Fibroblast of skin of left biceps (primary cell): Measurements from ENCODE around the gene CCDC183.
"Not testable (repeated sequence)": the region's sequence is repeated elsewhere in the genome, so short reads cannot be mapped to it uniquely, and the experiment has no call there.

ENCODE experiments used
- DNase-seq, 2 experiments: peaks; one replicate each; pipeline ENCODE4 v3.0.0-alpha.2; 2013; ENCODE audit warnings: low read depth in 2 of 2

Gene CCDC183

GRCh38 chr9:136799854-136800657 lies 3.9 kb downstream of the CCDC183 start:
- DNase-seq, result no peak

- DNase-seq, result no peak
These were observed 6.2 kb downstream of the CCDC183 start for GRCh38 chr9:136802321-136802720.

DNA sequence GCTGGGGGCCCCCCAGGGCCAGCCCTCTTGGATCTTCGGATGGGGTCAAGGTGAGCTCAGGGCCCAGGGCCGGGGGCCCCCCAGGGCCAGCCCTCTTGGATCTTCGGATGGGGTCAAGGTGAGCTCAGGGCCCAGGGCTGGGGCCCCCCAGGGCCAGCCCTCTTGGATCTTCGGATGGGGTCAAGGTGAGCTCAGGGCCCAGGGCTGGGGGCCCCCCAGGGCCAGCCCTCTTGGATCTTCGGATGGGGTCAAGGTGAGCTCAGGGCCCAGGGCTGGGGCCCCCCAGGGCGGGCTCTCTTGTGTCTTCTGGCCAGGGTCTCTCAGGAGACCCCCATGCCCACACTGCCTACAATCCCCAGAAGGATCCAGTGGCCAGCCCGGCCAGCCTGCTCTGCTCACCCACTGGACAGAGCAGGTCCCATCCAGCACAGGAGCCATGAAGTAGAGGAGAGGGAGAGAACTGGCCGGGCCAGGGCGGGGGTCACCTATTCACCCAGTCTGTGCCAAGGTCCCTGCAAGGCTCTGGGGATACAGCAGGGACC lies 6.9 kb downstream of the CCDC183 start:
- DNase-seq, result not testable (repeated sequence)

GRCh38 chr9:136803551-136804508 lies 7.7 kb downstream of the CCDC183 start:
- DNase-seq, result no peak

DNA sequence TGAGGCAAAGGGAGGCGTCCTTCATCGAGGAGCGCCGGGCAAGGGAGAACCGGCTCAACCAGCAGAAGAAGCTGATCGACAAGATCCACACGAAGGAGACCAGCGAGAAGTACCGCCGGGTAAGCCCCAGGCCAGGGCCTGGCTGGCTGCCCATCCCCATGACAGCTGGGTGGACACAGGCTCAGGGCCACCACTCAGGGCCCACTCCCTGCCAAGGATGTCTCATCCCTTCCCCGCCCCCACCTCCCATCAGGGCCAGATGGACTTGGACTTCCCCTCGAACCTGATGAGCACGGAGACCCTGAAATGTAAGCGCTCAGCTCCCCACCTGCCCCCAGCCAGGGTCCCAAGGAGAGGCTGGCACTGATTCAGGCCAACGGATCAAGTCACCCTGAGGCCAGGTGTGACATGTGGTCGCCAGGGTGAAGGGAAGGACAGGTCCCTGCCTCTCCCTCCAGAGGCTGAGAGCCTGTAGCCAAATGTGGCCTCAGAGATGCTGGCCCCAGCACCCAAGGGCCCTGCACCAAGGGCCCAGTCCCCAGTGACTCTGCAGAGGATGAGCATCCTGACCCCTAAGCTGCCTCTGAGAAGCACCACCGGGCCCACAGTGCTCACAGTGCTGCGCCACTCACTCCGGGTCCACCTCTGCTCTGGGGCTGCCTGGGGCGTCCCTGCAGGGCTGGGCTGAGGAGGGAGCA lies 8.5 kb downstream of the CCDC183 start:
- DNase-seq, result no peak

DNA sequence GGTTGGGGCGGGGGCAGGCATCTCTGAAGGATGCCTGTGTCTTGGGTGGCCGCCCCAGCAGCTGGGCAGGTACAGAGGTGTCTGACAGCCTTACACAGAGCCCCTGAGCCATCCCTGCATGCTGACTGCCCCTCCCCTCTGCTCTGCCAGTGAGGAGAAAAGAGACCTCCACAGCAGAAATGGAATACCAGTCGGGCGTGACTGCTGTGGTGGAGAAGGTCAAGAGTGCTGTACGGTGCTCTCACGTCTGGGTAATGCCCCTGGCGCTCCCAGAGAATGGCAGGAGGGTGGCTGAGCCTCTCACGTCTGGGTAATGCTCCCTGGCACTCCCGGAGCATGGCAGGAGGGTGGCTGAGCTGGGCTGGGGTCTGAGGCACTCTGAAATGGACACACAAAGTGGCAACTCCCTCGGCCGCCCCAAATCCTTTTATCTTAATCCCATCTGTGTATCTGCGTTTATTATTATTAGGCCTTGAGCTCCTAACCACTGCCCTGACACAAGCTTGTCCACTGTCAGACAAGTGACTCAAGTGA lies 9.1 kb downstream of the CCDC183 start:
- no peak for DNase-seq

DNA sequence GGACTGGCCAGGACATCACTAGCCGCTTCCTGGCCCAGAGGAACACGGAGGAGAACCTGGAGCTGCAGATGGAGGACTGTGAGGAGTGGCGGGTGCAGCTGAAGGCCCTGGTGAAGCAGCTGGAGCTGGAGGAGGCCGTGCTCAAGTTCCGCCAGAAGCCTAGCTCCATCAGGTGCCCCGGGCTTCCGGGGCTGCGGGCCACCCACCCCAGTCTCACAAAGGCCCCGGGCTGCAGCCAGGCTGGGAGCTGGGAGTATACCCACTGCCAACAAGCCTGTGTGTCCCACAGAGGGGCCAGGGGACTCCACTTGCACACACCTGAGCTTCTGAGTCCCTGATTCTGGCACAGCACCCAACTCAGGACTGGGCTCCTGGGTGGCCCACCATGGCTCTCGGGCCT lies 9.9 kb downstream of the CCDC183 start:
- no peak for DNase-seq

- DNase-seq, result no peak
These were observed 10.6 kb downstream of the CCDC183 start for GRCh38 chr9:136806631-136807201.

- DNase-seq, result peak; percentile 17 to 23
These were observed 11.3 kb downstream of the CCDC183 start, which contains the start of gene RABL6 for GRCh38 chr9:136807281-136808074. Gene RABL6 (plus strand): TSS chr9:136807948. CDS start chr9:136808197, 249 bp downstream.

- no peak for DNase-seq
These were observed 12.1 kb downstream of the CCDC183 start for GRCh38 chr9:136808075-136808805.

- DNase-seq, result no peak
These were observed 12.6 kb downstream of the CCDC183 start for GRCh38 chr9:136808806-136809158.

GRCh38 chr9:136814725-136815421 lies 18.7 kb downstream of the CCDC183 start:
- no peak for DNase-seq

DNA sequence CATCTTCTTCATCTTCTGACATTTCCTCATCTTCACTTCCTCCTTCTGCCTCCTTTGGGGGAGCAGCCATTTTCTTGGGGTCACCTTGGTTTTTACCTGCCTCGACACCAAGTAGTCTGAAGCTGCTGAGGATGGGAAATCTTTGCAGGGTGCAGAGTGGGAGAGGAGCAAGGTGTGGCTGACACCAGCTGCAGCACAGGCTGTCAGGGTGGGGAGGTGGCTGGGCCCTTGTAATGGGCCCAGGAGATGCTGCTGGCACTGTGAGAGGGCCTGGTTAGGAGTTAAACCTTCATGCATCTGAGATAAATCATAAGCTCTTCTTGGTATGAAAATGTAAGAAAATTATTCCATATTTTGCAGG lies 19.3 kb downstream of the CCDC183 start:
- no peak for DNase-seq

DNA sequence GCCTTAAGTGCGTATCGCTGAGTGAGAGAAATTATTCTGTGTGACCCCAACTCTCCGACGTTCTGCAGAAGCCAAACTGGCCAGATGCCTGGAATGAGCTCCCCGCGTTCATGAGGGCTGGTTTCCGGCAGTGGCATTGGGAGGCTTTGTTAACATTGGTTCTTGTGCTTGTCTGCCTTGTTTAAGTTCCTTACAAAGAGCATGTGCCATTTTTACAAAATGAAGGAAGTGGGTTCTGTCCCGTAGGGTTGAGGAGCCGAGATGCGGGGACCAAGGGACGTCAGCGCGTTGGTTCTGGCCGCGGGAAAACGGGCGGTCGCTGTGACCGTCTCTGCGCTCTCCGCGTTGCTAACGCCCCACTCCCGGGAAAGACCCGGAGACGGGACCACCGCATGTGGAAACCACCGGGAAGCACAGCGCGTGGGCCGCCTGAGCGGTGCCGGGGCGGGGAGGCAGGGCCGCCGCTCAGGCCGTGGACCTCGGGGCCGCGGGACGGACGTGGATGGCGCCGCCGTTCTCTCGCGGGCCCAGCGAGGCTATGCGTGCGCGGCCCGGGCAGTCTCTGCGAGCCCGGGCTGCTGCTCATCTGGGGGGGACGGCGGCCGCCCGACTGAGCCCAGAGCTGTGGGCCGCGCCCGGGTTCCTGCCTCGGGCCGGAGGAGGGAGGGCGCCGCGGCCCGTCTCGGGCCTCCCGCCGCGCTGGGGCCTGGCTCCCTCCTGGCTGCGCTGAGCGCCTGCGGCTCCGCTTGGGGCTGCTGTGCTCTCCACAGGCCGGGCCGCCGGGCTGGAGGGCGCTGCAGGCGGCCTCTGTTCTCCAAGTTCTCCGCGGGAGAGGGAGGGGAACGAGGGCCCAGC lies 25.1 kb downstream of the CCDC183 start:
- DNase-seq, result no peak

- DNase-seq, result no peak
These were observed 25.8 kb downstream of the CCDC183 start for GRCh38 chr9:136821826-136822544.

- no peak for DNase-seq
These were observed 27.3 kb downstream of the CCDC183 start for GRCh38 chr9:136823136-136824046.
